DND-41 (cell line): ENCODE data around the gene RHEBL1.

Experiments
- EZH2 ChIP-seq: IDR thresholded peaks from 3 replicates; pipeline ENCODE4 v1.6.1; 2012; ENCODE audit warnings: borderline replicate concordance, low read depth, mild to moderate bottlenecking, moderate library complexity, low read length, inconsistent platforms; ENCODE audit not compliant: severe bottlenecking
- TF ChIP-seq, protein P1 (sequence below): IDR thresholded peaks from 2 replicates; pipeline ENCODE4 v1.5.1; 2012; ENCODE audit warnings: borderline replicate concordance, low read length, moderate library complexity, mild to moderate bottlenecking; ENCODE audit not compliant: poor library complexity, severe bottlenecking; ENCODE audit errors: extremely low read depth

DNA sequence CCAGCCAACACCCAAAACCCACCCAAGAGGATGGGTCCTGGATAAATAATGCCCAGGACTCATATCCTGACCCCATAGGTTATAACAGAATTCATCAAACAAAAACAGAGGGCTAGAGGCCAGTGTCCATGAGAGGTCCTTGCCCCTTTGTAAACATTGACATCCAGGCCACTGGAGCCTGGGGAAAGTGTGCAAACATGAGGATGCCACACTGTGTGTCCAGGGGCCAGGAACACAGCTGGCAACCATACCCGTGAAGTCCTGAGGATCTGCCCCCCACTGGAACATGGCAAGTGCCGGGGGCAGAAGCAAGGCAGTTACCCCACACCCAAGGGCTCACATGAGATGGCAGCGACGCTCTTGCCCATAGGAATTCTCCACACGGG lies 5.0 kb downstream of the RHEBL1 start:
- TF ChIP-seq, protein P1, sequence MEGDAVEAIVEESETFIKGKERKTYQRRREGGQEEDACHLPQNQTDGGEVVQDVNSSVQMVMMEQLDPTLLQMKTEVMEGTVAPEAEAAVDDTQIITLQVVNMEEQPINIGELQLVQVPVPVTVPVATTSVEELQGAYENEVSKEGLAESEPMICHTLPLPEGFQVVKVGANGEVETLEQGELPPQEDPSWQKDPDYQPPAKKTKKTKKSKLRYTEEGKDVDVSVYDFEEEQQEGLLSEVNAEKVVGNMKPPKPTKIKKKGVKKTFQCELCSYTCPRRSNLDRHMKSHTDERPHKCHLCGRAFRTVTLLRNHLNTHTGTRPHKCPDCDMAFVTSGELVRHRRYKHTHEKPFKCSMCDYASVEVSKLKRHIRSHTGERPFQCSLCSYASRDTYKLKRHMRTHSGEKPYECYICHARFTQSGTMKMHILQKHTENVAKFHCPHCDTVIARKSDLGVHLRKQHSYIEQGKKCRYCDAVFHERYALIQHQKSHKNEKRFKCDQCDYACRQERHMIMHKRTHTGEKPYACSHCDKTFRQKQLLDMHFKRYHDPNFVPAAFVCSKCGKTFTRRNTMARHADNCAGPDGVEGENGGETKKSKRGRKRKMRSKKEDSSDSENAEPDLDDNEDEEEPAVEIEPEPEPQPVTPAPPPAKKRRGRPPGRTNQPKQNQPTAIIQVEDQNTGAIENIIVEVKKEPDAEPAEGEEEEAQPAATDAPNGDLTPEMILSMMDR = no peak
- no peak for TF ChIP-seq EZH2
